MCF 10A (cell line): ENCODE data around the gene ST3GAL5. TPM values are rescaled to one million over a fixed set of nuclear protein-coding genes. Genes with fewer than 3 reads are reported as not detected.
A peak's percentile ranks its signal among the peaks of the same experiment; 100 is the strongest.

Experiments
- BruUV-seq: library from RNA; stranded (reverse); fragments of 400-500 nt; replicated peaks from 2 replicates; lab custom pipeline; 2021; lab: Mats Ljungman, UMichigan
- CTCF ChIA-PET: fragments of 300-600 bp; sonication (Branson Sonifier 250); formaldehyde crosslinking; extraction: SDS; loops from one replicate; lab custom pipeline; 2021; ENCODE audit warnings: antibody characterized with exemption, inconsistent platforms; lab: Yijun Ruan, JAX
- POLR2A ChIA-PET: fragments of 300-600, 350-650 bp; sonication (Branson Sonifier 250); formaldehyde crosslinking; extraction: SDS; loops from one replicate; lab custom pipeline; 2020; ENCODE audit warnings: antibody characterized with exemption, inconsistent platforms; lab: Yijun Ruan, JAX
- DNase-seq: peaks from one replicate; pipeline ENCODE4 v3.0.0-alpha.2; 2018; ENCODE audit not compliant: unreplicated experiment
- H3K27ac Mint-ChIP-seq: one replicate; pipeline ENCODE4 v1.8.0; 2022; ENCODE audit warnings: mild to moderate bottlenecking, low read depth, mixed read lengths; ENCODE audit not compliant: unreplicated experiment
- H3K27me3 Mint-ChIP-seq: one replicate; pipeline ENCODE4 v1.8.0; 2022; ENCODE audit warnings: mixed read lengths; ENCODE audit not compliant: insufficient read depth, unreplicated experiment
- H3K36me3 Mint-ChIP-seq: one replicate; pipeline ENCODE4 v1.8.0; 2022; ENCODE audit warnings: mild to moderate bottlenecking, moderate library complexity, mixed read lengths; ENCODE audit not compliant: insufficient read depth, unreplicated experiment
- H3K4me1 Mint-ChIP-seq: one replicate; pipeline ENCODE4 v1.8.0; 2022; ENCODE audit warnings: mixed read lengths; ENCODE audit not compliant: insufficient read depth, unreplicated experiment
- H3K4me3 Mint-ChIP-seq: one replicate; pipeline ENCODE4 v1.8.0; 2022; ENCODE audit warnings: mild to moderate bottlenecking, moderate library complexity, mixed read lengths; ENCODE audit not compliant: unreplicated experiment
- H3K9me3 Mint-ChIP-seq: one replicate; pipeline ENCODE4 v1.8.0; 2022; ENCODE audit warnings: mixed read lengths; ENCODE audit not compliant: unreplicated experiment
- intact Hi-C: fragments of 100-400 bp; cut with micrococcal nuclease; formaldehyde crosslinking; loops from 2 replicates; pipeline ENCODE4 v1.14.1; 2022
- total RNA-seq: library from RNA; stranded (reverse); gene quantifications from 2 replicates; pipeline ENCODE4 v1.2.3, GENCODE V29; 2022
- TF ChIP-seq, protein P1 (sequence below): fragments of 200-600 bp; IDR thresholded peaks from one replicate; pipeline ENCODE4 v1.8.0; 2022; ENCODE audit warnings: antibody characterized with exemption, mild to moderate bottlenecking; ENCODE audit not compliant: unreplicated experiment

ST3GAL5 gene
- total RNA-seq, 1 experiment from 2014 or later: 2.3 TPM

DNA sequence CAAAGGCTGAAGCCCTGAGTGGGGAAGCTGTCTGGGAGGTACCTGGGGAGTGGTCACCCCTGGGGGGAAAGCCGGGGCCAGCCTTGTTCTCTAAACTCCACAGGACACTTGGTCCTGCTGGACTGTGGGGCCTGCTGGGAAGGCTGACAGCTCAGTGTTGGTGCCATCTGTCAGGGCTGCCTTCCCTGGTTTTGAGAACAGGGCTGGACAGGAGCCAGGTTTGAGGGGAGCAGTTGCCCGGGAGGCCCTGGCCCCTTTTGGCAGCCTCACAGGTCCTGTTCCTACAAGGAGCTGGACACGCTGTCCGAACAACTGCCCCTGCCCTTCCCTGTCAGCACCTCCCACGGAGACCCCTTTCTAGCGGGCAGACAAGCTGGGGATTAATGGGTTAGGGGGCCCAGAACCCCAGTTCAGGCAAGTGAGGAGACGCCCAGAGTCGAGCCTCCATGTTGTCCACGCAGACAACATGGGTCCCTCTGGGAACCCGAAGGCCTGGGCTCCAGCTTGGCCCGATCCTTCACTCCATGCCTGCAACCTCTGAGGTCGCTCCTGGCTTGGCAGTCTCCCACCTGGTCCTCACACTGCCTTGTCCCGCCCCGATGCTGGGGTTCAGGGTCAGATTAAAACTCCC, 94.2 kb downstream of the ST3GAL5 start:
- H3K27me3 Mint-ChIP-seq: peaks cover 7% of the 10 kb centered on the region
- no peak overlapping the region for H3K27ac Mint-ChIP-seq
- DNase-seq: no peak
- TF ChIP-seq, protein P1, sequence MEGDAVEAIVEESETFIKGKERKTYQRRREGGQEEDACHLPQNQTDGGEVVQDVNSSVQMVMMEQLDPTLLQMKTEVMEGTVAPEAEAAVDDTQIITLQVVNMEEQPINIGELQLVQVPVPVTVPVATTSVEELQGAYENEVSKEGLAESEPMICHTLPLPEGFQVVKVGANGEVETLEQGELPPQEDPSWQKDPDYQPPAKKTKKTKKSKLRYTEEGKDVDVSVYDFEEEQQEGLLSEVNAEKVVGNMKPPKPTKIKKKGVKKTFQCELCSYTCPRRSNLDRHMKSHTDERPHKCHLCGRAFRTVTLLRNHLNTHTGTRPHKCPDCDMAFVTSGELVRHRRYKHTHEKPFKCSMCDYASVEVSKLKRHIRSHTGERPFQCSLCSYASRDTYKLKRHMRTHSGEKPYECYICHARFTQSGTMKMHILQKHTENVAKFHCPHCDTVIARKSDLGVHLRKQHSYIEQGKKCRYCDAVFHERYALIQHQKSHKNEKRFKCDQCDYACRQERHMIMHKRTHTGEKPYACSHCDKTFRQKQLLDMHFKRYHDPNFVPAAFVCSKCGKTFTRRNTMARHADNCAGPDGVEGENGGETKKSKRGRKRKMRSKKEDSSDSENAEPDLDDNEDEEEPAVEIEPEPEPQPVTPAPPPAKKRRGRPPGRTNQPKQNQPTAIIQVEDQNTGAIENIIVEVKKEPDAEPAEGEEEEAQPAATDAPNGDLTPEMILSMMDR: no peak
- H3K36me3 Mint-ChIP-seq: no peaks in the 10 kb centered on the region
- ChIA-PET CTCF (interaction anchor here (0.6 to 1.3 kb wide), 3 partner anchors 22 to 66 kb away, joined by 3 read pairs; no protein-coding TSS in a partner anchor), POLR2A (interaction anchor here (0.8 to 1.6 kb wide), 2 partner anchors 23 to 66 kb away, joined by 4 read pairs; no protein-coding TSS in a partner anchor)
- intact Hi-C loops: no loop called here
- no peak overlapping the region for H3K4me3 Mint-ChIP-seq
- BruUV-seq: no TSS peak
- no peaks in the 10 kb centered on the region for H3K9me3 Mint-ChIP-seq
- H3K4me1 Mint-ChIP-seq: peaks cover 19% of the 10 kb centered on the region

DNA sequence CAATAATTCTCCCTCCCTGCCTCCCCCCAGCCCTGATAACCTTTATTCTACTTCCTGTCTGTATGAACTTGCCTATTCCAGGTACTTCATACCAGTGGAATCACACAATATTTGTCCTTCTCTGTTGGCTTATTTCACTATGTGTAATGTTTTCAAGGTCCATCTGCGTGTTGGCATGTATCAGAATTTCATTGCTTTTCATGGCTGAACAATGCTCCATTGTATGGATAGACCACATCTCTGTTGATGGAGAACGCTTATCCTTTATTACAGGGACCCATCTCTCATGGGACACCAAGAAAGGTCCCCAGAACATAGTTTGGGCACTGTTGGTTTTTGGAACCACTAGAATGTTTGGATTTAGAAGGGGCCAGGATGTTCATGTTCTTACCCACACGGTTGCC, 94.8 kb downstream of the ST3GAL5 start:
- no TSS peak for BruUV-seq
- TF ChIP-seq, protein P1: no peak
- Mint-ChIP-seq H3K27ac (no peak overlapping the region), H3K9me3 (no peaks in the 10 kb centered on the region), H3K4me1 (peaks cover 16% of the 10 kb centered on the region), H3K4me3 (no peak overlapping the region), H3K27me3 (peaks cover 12% of the 10 kb centered on the region), H3K36me3 (no peaks in the 10 kb centered on the region)
- no peak for DNase-seq
- ChIA-PET CTCF (interaction anchor here (0.6 to 1.3 kb wide), 3 partner anchors 21 to 65 kb away, joined by 3 read pairs; no protein-coding TSS in a partner anchor), POLR2A (no interaction called here)
- intact Hi-C loops: no loop called here

DNA sequence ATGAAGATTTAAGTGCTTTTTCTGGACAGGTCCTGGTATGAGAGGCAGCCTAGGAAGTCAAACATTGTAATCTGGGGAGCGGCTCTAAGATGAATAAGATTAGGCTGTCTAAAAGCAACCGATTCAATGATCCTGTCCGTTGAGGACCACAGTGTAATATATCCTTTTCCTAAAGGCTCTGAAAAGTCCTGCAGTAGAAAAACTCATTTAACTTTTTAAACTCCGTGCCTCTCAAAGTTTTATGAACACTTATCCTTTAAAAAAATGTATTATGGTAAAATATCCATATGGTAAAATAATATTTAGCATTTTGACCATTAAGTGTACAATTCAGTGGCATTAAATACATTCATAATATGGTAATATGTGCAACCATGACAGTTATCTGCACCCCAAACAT, 95.2 kb downstream of the ST3GAL5 start:
- TF ChIP-seq, protein P1: no peak
- Mint-ChIP-seq H3K4me1 (peaks cover 16% of the 10 kb centered on the region), H3K36me3 (no peaks in the 10 kb centered on the region), H3K27me3 (peaks cover 17% of the 10 kb centered on the region), H3K9me3 (no peaks in the 10 kb centered on the region), H3K4me3 (no peak overlapping the region), H3K27ac (no peak overlapping the region)
- intact Hi-C loops: no loop called here
- CTCF ChIA-PET: interaction anchor here (0.9 to 1.3 kb wide), 2 partner anchors 65 to 157 kb away, joined by 3 to 4 read pairs; no protein-coding TSS in a partner anchor
- DNase-seq: no peak
- no TSS peak for BruUV-seq
- POLR2A ChIA-PET: interaction anchor here (1.0 to 1.6 kb wide), 2 partner anchors 18 to 22 kb away, joined by 4 to 8 read pairs; no protein-coding TSS in a partner anchor

DNA sequence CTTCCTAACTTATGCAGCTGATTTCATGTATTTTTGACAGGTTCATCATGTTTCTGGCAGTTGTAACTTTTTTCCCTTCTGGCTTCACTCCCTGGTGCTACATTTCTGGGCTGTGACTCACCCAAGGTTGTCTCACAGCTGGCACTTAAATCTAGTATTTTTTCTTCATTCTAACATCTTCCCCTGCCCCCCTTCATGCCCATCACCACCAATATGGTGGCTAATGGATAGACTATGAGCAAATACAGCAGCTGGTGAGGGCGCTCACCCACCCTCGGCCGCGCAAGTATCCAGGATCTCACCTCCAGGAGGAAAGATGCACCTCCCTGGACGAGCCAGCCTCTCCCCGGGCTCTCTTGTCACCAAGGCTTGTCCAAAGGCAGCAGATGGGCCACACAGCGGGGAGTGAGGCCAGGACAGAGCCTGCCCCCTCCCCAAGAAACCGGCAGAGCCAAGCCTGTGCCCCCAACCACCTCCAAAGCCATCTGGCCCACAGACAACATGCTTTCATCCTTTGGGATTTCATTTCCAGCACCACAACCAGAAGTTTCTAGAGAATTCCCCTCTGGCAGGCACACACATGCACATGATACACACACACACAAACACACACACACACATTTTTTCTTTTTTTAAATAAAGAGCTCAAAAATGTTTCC, 95.9 kb downstream of the ST3GAL5 start:
- intact Hi-C loops: no loop called here
- Mint-ChIP-seq H3K36me3 (no peaks in the 10 kb centered on the region), H3K9me3 (no peaks in the 10 kb centered on the region), H3K4me1 (peaks cover 16% of the 10 kb centered on the region), H3K4me3 (no peak overlapping the region), H3K27me3 (peaks cover 17% of the 10 kb centered on the region), H3K27ac (no peak overlapping the region)
- TF ChIP-seq, protein P1: no peak
- ChIA-PET POLR2A (interaction anchor here (0.7 to 1.6 kb wide), 3 partner anchors 17 to 50 kb away, joined by 3 to 8 read pairs (median 4); no protein-coding TSS in a partner anchor), CTCF (interaction anchor here (0.6 to 1.2 kb wide), 4 partner anchors 9 to 156 kb away, joined by 3 to 4 read pairs (median 4); no protein-coding TSS in a partner anchor)
- peak; percentile 71 for DNase-seq
- no TSS peak for BruUV-seq
